HG03045 (cell line): ENCODE measurements around the gene SPDYE2.
"Not testable (repeated sequence)": the region's sequence is repeated elsewhere in the genome, so short reads cannot be mapped to it uniquely, and the experiment has no call there.

Experiments used
- ATAC-seq: cut with Tn5 transposase; IDR thresholded peaks from one replicate; pipeline ENCODE4 v1.9.1; 2021; ENCODE audit warnings: mild to moderate bottlenecking, moderate library complexity; ENCODE audit not compliant: unreplicated experiment

The SPDYE2 gene

GRCh38 chr7:102535062-102535615 lies 15.9 kb upstream of the SPDYE2 start:
- not testable (repeated sequence) for ATAC-seq

GRCh38 chr7:102540604-102541003 lies 10.4 kb upstream of the SPDYE2 start:
- ATAC-seq, result not testable (repeated sequence)

- ATAC-seq, result not testable (repeated sequence)
Measured at GRCh38 chr7:102542083-102542482, 8.9 kb upstream of the SPDYE2 start.

DNA sequence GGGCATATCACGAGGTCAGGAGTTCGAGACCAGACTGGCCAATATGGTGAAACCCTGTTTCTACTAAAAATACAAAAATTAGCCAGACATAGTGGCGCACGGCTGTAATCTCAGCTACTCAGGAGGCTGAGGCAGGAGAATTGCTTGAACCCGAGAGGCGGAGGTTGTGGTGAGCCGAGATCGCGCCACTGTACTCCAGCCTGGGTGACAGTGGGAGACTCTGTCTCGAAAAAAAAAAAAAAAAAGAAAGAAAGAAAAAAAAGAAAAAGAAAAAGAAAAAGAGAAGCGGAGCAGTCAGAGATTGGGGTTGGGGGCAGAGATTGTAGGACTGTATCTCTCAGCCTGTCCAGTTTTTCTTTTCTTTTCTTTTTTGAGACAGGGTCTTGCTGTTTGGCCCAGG lies 8.3 kb upstream of the SPDYE2 start:
- not testable (repeated sequence) for ATAC-seq

- not testable (repeated sequence) for ATAC-seq
Measured at GRCh38 chr7:102543596-102543995, 7.4 kb upstream of the SPDYE2 start, which contains the start of gene UPK3BL2. Gene UPK3BL2, minus strand, starts transcription at chr7:102543696. Its CDS starts 60 bp downstream, at chr7:102543636.

DNA sequence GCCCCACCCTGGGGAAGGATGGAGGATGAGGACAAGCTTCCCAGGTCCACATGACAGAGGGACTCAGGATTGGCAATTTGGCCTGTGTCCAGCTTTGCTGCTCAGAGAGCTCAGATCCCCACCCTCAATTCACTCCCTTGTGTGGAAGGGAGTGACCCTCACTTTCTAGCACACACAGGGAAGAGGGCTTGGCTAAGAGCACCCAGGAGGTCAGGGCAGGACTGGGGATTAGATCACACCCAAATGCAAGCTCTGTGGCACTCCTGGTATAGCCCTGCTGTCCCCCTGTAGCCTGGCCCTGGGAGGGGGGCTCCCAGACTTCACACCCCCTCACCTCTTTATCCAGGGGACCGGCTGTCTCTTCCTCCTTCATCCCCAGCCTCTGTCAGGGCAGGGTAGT lies 6.7 kb upstream of the SPDYE2 start:
- ATAC-seq, result not testable (repeated sequence)

DNA sequence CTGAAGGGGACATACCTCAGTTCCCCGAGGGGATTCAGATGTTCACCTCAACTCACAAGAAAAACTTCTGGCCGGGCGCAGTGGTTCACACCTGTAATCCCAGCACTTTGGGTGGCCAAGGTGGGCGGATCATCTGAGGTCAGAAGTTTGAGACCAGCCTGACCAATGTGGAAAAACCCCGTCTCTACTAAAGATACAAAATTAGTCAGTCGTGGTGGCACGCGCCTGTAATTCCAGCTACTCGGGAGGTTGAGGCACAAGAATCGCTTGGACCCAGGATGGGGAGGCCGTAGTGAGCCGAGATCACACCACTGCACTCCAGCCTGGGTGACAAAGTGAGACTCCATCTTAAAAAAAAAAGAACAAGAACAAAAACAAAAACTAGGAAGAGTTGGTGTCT lies 5.7 kb upstream of the SPDYE2 start:
- not testable (repeated sequence) for ATAC-seq

GRCh38 chr7:102546353-102546752 lies 4.7 kb upstream of the SPDYE2 start:
- peak; percentile 65 for ATAC-seq

GRCh38 chr7:102568620-102569019 lies 17.6 kb downstream of the SPDYE2 start:
- ATAC-seq, result not testable (repeated sequence)

- peak; percentile 90 for ATAC-seq
Measured at GRCh38 chr7:102572261-102573239, 21.5 kb downstream of the SPDYE2 start, which contains the start of gene POLR2J3. Gene POLR2J3, minus strand, starts transcription at chr7:102572583. Its CDS starts 62 bp downstream, at chr7:102572521.

GRCh38 chr7:102574607-102575006 lies 23.6 kb downstream of the SPDYE2 start:
- ATAC-seq, result not testable (repeated sequence)

DNA sequence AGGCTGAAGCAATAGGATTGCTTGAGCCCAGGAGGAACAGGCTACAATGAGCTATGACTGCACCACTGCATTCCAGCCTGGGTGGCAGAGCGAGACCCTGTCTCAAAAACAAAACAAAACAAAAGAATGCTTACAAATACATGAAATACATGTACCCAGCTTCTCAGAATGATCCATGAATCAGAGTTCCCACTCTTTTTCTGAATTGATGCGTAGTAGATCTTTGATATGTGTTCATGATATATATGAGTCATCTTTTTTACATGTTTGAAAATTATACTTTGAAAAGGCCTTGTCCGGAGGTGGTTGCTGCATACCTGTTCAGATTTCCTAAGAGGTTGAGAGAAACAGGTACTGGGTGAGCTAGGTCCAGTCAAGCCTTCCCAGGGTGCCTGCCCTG lies 25.3 kb downstream of the SPDYE2 start:
- not testable (repeated sequence) for ATAC-seq

DNA sequence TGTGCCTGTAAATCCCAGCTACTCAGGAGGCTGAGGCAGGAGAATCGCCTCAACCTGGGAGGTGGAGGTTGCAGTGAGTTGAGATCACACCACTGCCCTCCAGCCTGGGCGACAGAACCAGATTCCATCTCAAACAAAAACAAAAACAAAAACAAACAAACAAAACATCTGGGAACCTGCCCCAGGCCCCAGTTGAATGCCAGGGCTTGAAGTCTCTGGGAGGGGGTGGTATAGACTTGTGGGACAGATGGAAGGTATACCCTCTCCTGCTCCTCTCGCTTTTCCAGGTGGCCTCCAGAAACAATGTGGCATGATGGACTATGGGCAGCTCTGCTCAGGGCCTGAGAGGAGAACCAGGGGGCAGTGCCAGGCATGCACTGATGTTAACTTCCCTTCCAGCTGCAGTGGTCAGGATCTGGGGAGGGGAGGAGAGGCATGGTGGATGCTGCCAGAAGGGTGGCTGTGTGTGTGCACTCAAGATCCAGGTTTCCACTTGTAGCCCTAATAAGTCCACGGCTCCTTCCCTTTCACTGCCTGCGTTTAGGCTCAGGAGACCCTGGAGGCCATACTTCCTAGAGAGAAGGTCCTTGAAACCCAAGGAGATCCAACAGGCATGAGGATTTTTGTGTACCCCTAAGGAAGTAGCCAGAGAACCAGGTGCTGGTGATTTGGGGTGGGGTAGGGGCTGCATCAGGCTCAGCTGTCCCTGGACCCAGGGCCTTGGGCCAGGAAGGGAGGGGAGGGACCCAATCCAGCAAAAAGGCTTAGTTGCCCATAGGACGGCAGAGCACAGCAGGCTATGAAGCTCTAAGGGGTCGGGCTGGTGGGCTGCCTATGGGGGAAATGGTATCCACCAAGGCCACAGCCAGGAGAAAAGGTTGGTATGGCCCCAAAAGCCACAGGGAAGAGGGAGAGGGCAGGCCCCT lies 26.6 kb downstream of the SPDYE2 start:
- not testable (repeated sequence) for ATAC-seq

- not testable (repeated sequence) for ATAC-seq
Measured at GRCh38 chr7:102578486-102578885, 27.5 kb downstream of the SPDYE2 start.

DNA sequence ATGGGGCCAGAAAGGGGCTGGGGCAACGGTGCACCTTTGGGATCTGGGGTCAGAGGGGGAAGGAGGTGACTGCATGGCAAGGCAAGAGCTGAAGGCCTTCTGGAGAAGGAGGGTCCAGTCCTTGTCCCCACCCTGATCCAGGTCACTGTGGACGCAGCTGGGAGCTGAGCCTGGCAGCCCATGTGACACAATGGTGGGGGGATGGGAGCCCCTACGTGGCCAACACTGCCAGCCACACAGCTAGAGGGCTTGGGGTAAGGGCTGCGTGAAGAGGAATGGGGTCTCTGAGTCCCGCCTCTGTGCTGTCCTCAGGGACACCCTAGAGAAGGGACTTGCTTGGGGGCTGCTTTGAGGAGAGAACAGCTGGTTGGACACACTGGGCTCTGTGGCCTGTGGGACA lies 30.7 kb downstream of the SPDYE2 start:
- ATAC-seq, result not testable (repeated sequence)

DNA sequence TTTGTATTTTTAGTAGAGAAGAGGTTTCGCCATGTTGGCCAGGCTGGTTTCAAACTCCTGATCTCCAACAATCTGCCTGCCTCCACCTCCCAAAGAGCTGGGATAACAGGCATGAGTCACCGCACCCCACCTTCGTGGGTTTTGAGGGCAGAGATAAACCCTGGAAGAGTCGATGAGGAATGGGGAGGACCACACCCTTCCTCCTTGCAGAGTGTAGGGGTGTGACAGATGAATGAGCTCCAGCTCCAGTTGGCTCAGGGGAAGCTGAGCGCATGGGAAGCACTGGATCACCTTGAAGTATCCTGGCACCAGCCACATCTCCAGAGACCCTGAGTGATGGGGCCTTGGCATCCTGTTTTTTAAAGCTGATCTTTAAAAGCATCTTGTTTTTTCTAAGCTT lies 32.5 kb downstream of the SPDYE2 start:
- not testable (repeated sequence) for ATAC-seq

DNA sequence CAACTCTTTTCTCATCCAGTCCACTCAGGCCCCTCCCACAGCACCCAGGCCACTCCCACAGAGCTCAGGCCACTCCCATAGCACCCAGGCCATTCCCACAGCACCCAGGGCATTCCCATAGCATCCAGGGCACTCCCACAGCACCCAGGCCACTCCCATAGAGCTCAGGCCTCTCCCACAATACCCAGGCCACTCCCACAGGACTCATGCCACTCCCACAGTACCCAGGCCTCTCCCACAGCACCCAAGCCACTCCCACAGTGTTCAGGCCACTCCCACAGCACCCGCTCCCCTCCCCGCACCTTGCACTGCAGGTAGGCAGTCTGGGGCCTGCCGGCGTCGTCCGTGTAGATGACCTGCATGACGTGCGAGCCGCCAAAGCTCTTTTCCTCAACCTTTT lies 38.8 kb downstream of the SPDYE2 start:
- not testable (repeated sequence) for ATAC-seq

- peak; percentile 52 for ATAC-seq
Measured at GRCh38 chr7:102592477-102593019, 41.5 kb downstream of the SPDYE2 start.

GRCh38 chr7:102593637-102594334 lies 42.8 kb downstream of the SPDYE2 start:
- peak; percentile 56 for ATAC-seq

- ATAC-seq, result not testable (repeated sequence)
Measured at GRCh38 chr7:102596036-102596435, 45.0 kb downstream of the SPDYE2 start.
